Measurements from ENCODE around the gene VPS26A. TPM values are rescaled to one million over a fixed set of nuclear protein-coding genes. Genes with fewer than 3 reads are reported as not detected.

Gene VPS26A
- total RNA-seq, 1 experiment from 2014 or later, result 37.4 TPM

DNA sequence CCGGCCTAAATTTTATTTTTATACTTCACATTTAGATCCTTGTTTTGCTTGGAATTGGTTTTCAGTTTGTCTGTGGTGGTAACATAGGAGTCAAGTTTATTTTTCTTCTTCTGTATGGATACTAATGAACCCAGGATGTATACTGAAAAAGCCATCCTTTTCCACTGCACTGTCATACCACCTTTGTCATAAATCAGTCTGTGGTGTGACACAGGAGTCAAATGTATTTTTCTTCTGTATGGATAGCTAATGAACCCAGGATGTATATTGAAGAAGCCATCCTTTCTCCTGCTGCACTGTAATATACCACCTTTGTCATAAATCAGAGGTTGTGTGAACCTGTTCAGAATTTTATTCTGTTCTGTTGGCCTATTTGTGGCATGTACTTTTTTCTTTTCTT lies 21.4 kb downstream of the VPS26A start (continued):
- TF ChIP-seq, protein P1, sequence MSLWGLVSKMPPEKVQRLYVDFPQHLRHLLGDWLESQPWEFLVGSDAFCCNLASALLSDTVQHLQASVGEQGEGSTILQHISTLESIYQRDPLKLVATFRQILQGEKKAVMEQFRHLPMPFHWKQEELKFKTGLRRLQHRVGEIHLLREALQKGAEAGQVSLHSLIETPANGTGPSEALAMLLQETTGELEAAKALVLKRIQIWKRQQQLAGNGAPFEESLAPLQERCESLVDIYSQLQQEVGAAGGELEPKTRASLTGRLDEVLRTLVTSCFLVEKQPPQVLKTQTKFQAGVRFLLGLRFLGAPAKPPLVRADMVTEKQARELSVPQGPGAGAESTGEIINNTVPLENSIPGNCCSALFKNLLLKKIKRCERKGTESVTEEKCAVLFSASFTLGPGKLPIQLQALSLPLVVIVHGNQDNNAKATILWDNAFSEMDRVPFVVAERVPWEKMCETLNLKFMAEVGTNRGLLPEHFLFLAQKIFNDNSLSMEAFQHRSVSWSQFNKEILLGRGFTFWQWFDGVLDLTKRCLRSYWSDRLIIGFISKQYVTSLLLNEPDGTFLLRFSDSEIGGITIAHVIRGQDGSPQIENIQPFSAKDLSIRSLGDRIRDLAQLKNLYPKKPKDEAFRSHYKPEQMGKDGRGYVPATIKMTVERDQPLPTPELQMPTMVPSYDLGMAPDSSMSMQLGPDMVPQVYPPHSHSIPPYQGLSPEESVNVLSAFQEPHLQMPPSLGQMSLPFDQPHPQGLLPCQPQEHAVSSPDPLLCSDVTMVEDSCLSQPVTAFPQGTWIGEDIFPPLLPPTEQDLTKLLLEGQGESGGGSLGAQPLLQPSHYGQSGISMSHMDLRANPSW (CRISPR knock-in tag; conservative IDR thresholded peaks at IDR 0.05; ENCODE audit: low read depth), result no peak
- TF ChIP-seq, protein P2, sequence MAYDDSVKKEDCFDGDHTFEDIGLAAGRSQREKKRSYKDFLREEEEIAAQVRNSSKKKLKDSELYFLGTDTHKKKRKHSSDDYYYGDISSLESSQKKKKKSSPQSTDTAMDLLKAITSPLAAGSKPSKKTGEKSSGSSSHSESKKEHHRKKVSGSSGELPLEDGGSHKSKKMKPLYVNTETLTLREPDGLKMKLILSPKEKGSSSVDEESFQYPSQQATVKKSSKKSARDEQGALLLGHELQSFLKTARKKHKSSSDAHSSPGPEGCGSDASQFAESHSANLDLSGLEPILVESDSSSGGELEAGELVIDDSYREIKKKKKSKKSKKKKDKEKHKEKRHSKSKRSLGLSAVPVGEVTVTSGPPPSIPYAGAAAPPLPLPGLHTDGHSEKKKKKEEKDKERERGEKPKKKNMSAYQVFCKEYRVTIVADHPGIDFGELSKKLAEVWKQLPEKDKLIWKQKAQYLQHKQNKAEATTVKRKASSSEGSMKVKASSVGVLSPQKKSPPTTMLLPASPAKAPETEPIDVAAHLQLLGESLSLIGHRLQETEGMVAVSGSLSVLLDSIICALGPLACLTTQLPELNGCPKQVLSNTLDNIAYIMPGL (CRISPR knock-in tag; IDR thresholded peaks at IDR 0.05), result no peak

DNA sequence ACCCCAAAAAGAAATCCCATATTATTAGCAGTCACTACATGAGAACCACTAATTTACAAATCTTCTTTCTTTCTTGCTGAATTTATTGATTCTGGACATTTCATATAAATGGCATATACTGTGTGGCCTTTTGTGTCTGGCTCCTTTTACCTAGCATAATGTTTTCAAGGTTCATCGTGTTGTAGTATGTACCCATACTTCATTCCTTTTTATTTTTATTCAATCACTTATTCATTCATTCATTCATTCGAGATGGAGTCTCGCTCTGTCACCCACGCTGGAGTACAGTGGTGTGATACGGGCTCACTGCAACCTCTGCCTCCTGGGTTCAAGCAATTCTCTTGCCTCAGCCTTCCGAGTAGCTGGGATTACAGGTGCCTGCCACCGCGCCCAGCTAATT lies 21.9 kb downstream of the VPS26A start:
- H3K27me3 Mint-ChIP-seq (ENCODE audit: low read depth), result no peaks in the 10 kb centered on the region
- no peaks in the 10 kb centered on the region for H3K4me1 Mint-ChIP-seq
- no peaks in the 10 kb centered on the region for H3K36me3 Mint-ChIP-seq
- ATAC-seq, result no peak
- ChIA-PET POLR2A (no interaction called here), CTCF (no interaction called here)
- H3K4me3 Mint-ChIP-seq, result no peak overlapping the region
- H3K27ac Mint-ChIP-seq, result no peak overlapping the region
- DNase-seq (ENCODE audit: low spot score), result no peak
- no peaks in the 10 kb centered on the region for H3K9me3 Mint-ChIP-seq
- TF ChIP-seq GTF2I (CRISPR knock-in tag; conservative IDR thresholded peaks at IDR 0.05) (no peak), MYBL2 (CRISPR knock-in tag; IDR thresholded peaks at IDR 0.05) (no peak), MXD4 (CRISPR knock-in tag; IDR thresholded peaks at IDR 0.05; ENCODE audit: borderline replicate concordance) (no peak), ZNF219 (CRISPR knock-in tag; IDR thresholded peaks at IDR 0.05; ENCODE audit: borderline replicate concordance) (no peak), ZNF671 (CRISPR knock-in tag; IDR thresholded peaks at IDR 0.05) (no peak)
- TF ChIP-seq, protein P3, sequence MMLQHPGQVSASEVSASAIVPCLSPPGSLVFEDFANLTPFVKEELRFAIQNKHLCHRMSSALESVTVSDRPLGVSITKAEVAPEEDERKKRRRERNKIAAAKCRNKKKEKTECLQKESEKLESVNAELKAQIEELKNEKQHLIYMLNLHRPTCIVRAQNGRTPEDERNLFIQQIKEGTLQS (CRISPR knock-in tag; conservative IDR thresholded peaks at IDR 0.05), result no peak
- TF ChIP-seq, protein P4, sequence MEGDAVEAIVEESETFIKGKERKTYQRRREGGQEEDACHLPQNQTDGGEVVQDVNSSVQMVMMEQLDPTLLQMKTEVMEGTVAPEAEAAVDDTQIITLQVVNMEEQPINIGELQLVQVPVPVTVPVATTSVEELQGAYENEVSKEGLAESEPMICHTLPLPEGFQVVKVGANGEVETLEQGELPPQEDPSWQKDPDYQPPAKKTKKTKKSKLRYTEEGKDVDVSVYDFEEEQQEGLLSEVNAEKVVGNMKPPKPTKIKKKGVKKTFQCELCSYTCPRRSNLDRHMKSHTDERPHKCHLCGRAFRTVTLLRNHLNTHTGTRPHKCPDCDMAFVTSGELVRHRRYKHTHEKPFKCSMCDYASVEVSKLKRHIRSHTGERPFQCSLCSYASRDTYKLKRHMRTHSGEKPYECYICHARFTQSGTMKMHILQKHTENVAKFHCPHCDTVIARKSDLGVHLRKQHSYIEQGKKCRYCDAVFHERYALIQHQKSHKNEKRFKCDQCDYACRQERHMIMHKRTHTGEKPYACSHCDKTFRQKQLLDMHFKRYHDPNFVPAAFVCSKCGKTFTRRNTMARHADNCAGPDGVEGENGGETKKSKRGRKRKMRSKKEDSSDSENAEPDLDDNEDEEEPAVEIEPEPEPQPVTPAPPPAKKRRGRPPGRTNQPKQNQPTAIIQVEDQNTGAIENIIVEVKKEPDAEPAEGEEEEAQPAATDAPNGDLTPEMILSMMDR (IDR thresholded peaks at IDR 0.05), result no peak
- TF ChIP-seq, protein P5, sequence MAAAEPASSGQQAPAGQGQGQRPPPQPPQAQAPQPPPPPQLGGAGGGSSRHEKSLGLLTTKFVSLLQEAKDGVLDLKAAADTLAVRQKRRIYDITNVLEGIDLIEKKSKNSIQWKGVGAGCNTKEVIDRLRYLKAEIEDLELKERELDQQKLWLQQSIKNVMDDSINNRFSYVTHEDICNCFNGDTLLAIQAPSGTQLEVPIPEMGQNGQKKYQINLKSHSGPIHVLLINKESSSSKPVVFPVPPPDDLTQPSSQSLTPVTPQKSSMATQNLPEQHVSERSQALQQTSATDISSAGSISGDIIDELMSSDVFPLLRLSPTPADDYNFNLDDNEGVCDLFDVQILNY (CRISPR knock-in tag; IDR thresholded peaks at IDR 0.05), result no peak
- TF ChIP-seq, protein P6, sequence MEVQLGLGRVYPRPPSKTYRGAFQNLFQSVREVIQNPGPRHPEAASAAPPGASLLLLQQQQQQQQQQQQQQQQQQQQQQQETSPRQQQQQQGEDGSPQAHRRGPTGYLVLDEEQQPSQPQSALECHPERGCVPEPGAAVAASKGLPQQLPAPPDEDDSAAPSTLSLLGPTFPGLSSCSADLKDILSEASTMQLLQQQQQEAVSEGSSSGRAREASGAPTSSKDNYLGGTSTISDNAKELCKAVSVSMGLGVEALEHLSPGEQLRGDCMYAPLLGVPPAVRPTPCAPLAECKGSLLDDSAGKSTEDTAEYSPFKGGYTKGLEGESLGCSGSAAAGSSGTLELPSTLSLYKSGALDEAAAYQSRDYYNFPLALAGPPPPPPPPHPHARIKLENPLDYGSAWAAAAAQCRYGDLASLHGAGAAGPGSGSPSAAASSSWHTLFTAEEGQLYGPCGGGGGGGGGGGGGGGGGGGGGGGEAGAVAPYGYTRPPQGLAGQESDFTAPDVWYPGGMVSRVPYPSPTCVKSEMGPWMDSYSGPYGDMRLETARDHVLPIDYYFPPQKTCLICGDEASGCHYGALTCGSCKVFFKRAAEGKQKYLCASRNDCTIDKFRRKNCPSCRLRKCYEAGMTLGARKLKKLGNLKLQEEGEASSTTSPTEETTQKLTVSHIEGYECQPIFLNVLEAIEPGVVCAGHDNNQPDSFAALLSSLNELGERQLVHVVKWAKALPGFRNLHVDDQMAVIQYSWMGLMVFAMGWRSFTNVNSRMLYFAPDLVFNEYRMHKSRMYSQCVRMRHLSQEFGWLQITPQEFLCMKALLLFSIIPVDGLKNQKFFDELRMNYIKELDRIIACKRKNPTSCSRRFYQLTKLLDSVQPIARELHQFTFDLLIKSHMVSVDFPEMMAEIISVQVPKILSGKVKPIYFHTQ (CRISPR knock-in tag; IDR thresholded peaks at IDR 0.05), result no peak
- TF ChIP-seq, protein P7, sequence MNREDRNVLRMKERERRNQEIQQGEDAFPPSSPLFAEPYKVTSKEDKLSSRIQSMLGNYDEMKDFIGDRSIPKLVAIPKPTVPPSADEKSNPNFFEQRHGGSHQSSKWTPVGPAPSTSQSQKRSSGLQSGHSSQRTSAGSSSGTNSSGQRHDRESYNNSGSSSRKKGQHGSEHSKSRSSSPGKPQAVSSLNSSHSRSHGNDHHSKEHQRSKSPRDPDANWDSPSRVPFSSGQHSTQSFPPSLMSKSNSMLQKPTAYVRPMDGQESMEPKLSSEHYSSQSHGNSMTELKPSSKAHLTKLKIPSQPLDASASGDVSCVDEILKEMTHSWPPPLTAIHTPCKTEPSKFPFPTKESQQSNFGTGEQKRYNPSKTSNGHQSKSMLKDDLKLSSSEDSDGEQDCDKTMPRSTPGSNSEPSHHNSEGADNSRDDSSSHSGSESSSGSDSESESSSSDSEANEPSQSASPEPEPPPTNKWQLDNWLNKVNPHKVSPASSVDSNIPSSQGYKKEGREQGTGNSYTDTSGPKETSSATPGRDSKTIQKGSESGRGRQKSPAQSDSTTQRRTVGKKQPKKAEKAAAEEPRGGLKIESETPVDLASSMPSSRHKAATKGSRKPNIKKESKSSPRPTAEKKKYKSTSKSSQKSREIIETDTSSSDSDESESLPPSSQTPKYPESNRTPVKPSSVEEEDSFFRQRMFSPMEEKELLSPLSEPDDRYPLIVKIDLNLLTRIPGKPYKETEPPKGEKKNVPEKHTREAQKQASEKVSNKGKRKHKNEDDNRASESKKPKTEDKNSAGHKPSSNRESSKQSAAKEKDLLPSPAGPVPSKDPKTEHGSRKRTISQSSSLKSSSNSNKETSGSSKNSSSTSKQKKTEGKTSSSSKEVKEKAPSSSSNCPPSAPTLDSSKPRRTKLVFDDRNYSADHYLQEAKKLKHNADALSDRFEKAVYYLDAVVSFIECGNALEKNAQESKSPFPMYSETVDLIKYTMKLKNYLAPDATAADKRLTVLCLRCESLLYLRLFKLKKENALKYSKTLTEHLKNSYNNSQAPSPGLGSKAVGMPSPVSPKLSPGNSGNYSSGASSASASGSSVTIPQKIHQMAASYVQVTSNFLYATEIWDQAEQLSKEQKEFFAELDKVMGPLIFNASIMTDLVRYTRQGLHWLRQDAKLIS (CRISPR knock-in tag; IDR thresholded peaks at IDR 0.05; ENCODE audit: borderline replicate concordance), result no peak
- TF ChIP-seq, protein P8, sequence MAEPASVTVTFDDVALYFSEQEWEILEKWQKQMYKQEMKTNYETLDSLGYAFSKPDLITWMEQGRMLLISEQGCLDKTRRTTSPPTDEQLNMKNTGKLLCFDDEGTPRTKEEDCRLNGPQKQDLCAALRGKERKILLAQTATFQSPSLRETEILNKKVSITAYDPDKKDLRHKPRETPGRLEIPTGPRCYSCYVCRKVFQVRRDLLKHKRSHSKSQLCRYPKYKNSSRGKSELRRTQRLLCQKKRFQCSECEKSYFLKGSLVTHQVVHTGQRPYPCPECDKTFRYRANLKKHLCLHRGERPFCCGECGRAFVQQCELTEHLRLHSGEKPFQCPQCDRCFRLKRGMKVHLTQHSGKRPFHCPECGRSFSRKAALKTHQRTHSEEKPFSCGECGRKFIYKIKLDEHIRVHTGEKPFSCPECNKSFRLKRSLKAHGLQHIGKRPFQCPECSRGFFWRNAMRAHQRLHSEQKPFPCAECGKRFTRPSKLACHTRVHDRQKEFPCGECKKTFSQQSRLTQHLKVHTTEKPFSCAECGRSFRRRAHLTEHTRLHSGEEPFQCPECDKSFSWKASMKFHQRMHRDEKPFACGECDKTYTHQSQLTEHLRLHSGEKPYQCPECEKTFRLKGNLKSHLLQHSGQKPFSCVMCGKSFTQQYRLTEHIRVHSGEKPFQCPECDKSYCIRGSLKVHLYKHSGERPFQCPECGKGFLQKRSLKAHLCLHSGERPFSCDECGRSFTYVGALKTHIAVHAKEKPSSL (CRISPR knock-in tag; conservative IDR thresholded peaks at IDR 0.05), result no peak
